Heart right ventricle (tissue), 16 donors: ENCODE data around the gene TIMM44. TPM values are rescaled to one million over a fixed set of nuclear protein-coding genes. Genes with fewer than 3 reads are reported as not detected.

Experiments used
- ATAC-seq, 8 donors: fragments of 200-7000 bp; cut with Tn5 transposase; one replicate each; pipeline ENCODE4 v1.9.1; 2020; ENCODE audit warnings: mild to moderate bottlenecking in 8 of 8, moderate library complexity in 8 of 8, moderate number of reproducible peaks in 1 of 8
- DNase-seq, 2 donors: peaks; one replicate each; pipeline ENCODE4 v3.0.0-alpha.2; 2020
- H3K27ac ChIP-seq, 10 donors: fragments of 200-600 bp; sonication (generic) in 2 of 10; one replicate each; pipeline versions ENCODE4 v1.5.0 to v1.8.0; 2020 to 2022; ENCODE audit warnings: mild to moderate bottlenecking in 3 of 10
- H3K27me3 ChIP-seq, 7 donors: fragments of 200-600 bp; one replicate each; pipeline ENCODE4 v1.8.0; 2021 to 2022; ENCODE audit warnings: mild to moderate bottlenecking in 2 of 7
- H3K36me3 ChIP-seq, 9 donors: fragments of 200-600 bp; sonication (generic) in 1 of 9; one replicate each; pipeline versions ENCODE4 v1.5.0 to v1.8.0; 2020 to 2022; ENCODE audit warnings: mild to moderate bottlenecking in 2 of 9
- H3K4me1 ChIP-seq, 9 donors: fragments of 200-600 bp; sonication (generic) in 1 of 9; one replicate each; pipeline versions ENCODE4 v1.5.0 to v1.8.0; 2020 to 2022; ENCODE audit warnings: mild to moderate bottlenecking in 4 of 9
- H3K4me3 ChIP-seq, 10 donors: fragments of 200-600 bp; sonication (generic) in 2 of 10; one replicate each; pipeline versions ENCODE4 v1.5.0 to v1.8.0; 2020 to 2022; ENCODE audit warnings: mild to moderate bottlenecking in 7 of 10, moderate library complexity in 2 of 10
- H3K9me3 ChIP-seq, 11 donors: fragments of 200-600 bp in 10 of 11; sonication (generic) in 2 of 11; one replicate each; pipeline versions ENCODE4 v1.5.0 to v1.8.0; 2013 to 2022; ENCODE audit warnings: mild to moderate bottlenecking in 2 of 11, control low read depth in 1 of 11, moderate library complexity in 1 of 11
- CTCF ChIP-seq, 9 donors: fragments of 200-600 bp; sonication (generic) in 2 of 9; IDR thresholded peaks; one replicate each; pipeline versions ENCODE4 v1.5.0 to v1.8.0; 2021 to 2022; ENCODE audit warnings: antibody characterized with exemption in 9 of 9, mild to moderate bottlenecking in 5 of 9, moderate library complexity in 1 of 9
- WGBS, 2 donors: extraction: QIAGEN DNeasy Blood & Tissue Kit; methylation state at CpG; one replicate each; pipeline ENCODE4 v1.1.7; 2013; ENCODE audit warnings: inconsistent platforms in 1 of 2; 5-methylcytosine and 5-hydroxymethylcytosine counted together
- intact Hi-C, 10 donors: fragments of 100-400 bp; cut with DNase I; formaldehyde crosslinking; loops; one replicate each; pipeline versions ENCODE4 v1.11.1 to v1.14.2; 2022
- polyA plus RNA-seq, 2 donors: library from polyadenylated mRNA; stranded (reverse); fragments of 200-250 nt; gene quantifications; one replicate each; pipeline ENCODE4 v1.2.3, GENCODE V29; 2013
- total RNA-seq, 10 donors: library from RNA; stranded (reverse); fragmentation: NEBNext Ultra II Directional in 3 of 10; extraction: Animal tissue kit (Norgen Biotek cat#: 25700) in 3 of 10; gene quantifications; one replicate each; pipeline versions ENCODE4 v1.2.1 to v1.2.4, GENCODE V29; 2021 to 2023
- donor health status: Arrhythmogenic right ventricular cardiomyopathy.
- donor health status: ischemic (EF 13 %, LVEDD 7.1; RV severe dilation, severe dysfunction).
- donor health status: healthy with polysubstance abuse.
- donor health status: DM: no; HTN: yes; CAD: no.
- donor health status: DM: no; HTN: no; CAD: no.
- donor health status: ischemic (EF 25% LVEDD 6.9; RV normal size, moderate dysfunction).
- donor health status: ischemic (EF 25% LVEDD 5.7; RV mildly dilated, moderate dysfunction).
- donor health status: healthy.
- donor health status: DM: yes; HTN: yes; CAD: no.
- donor health status: Ischemic cardiomyopathy.
- donor health status: ischemic (EF 35%, LVEDD 5.7; RV mildly dilated, moderate dysfunction).
- donor health status: nonischemic (EF 11% LVEDD 7.7; RV severe dilation, severe dysfunction).
- donor health status: DM: yes; HTN: yes; CAD: no.
- donor health status: PGD.
- donor health status: ischemic (EF 29% LVEDD 5.4; RV normal size, mild dysfunction).
- donor health status: nonischemic (EF 23%, LVEDD 6.1; RV moderate dilation, normal function).

Gene TIMM44
- total and polyA plus RNA-seq, 12 donors, result 54.9 to 188 (median 73.1) TPM

DNA sequence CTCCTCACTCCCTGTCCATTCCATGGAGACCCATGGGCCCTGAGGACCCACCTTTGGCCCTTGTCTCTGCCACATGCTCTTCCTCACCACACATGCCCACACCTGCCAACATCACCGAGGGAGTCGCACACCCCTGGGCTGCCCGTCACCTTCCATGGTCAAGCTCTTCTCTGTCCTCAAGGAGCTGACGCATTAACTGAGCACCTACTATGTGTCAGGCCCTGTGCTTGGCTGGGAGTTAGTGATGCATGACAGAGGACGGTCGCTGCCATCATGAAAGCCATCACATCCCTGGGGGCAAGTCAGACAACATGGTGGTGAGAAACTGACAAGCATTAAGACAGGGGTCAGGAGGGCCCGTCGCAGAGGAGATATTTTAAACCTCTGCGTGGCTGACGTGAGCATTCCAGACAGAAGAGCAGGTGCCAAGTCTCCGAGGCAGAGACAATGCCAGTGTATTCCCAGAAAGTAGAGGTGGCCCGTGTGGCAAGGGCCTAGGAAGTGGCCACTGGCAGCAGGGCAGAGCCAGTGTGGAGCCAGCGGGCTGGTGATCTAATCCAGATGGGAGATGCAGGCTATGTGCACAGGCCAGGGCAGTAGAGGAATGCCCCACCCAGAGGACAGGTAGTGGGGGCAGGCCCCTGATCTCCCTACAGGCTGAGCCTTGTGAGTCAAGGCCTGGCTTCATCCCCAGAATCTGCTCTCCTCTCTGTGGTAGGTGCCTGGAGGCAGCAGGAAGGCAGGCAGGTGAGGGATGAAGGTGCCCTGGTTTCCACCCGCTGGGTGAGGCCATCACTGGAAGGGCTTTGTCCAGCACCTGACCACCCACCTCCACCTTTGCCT, 40.8 kb upstream of the TIMM44 start:
- H3K4me3 ChIP-seq, result no peak overlapping the region
- 76 to 81% methylated on average over 14 of the region's 14 CpGs for WGBS, 2 donors
- H3K36me3 ChIP-seq, result peaks cover 0 to 98% (median 37%) of the 10 kb centered on the region in 9 donors
- TF ChIP-seq CTCF (IDR thresholded peaks at IDR 0.05), result no peak
- H3K4me1 ChIP-seq, result peaks cover 8 to 70% (median 50%) of the 10 kb centered on the region in 9 donors
- no peaks in the 10 kb centered on the region for H3K27me3 ChIP-seq
- peak overlapping the region in 3 of 10 donors; percentile 66 to 84 (median 69) for H3K27ac ChIP-seq
- intact Hi-C loops, result no loop called here
- DNase-seq (no peak), ATAC-seq (peak in 3 of 8 donors; percentile 8 to 35 (median 19))
- H3K9me3 ChIP-seq, result no peaks in the 10 kb centered on the region

DNA sequence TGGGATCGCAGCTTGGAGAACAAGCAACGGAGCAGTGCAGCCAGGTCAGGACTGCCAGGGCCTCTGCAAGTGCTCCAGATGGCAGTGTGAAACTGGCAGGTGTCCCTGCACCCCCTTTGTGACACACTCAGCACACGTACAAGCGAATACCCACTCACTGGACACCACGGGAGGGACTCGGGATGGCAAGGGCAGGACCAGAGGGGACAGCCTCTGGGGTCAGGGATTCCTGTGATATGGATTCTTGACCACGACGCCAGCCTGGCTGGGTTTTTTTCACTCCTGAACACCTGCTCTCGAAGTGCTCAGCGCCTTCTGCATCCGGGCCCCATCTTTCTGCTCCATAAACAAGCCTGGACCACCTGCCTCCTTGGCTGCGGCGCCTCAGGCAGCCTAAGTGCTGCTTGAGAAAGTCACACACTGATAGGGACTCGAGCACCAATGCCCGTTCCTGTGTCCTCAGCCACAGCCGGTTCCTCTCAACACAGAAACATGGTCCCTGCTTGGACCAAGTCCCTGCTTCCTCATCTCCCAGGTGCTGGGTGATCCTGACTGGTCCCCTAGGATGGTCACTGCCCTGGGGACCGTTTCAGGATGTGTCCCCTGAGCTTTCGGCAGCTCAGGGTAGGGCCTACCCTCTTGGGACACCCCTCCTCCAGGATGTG, 40.0 kb upstream of the TIMM44 start:
- no peak for TF ChIP-seq CTCF (IDR thresholded peaks at IDR 0.05)
- Histone ChIP-seq H3K4me3 (no peak overlapping the region), H3K4me1 (peaks cover 6 to 65% (median 43%) of the 10 kb centered on the region in 9 donors), H3K36me3 (peaks cover 0 to 98% (median 34%) of the 10 kb centered on the region in 9 donors), H3K27me3 (no peaks in the 10 kb centered on the region), H3K27ac (peak overlapping the region in 9 of 10 donors; percentile 36 to 84 (median 64)), H3K9me3 (no peaks in the 10 kb centered on the region)
- intact Hi-C loops, result no loop called here
- ATAC-seq, result peak in 1 of 8 donors; percentile 12
- no peak for DNase-seq
- 86 to 90% methylated on average over 18 of the region's 18 CpGs for WGBS, 2 donors

DNA sequence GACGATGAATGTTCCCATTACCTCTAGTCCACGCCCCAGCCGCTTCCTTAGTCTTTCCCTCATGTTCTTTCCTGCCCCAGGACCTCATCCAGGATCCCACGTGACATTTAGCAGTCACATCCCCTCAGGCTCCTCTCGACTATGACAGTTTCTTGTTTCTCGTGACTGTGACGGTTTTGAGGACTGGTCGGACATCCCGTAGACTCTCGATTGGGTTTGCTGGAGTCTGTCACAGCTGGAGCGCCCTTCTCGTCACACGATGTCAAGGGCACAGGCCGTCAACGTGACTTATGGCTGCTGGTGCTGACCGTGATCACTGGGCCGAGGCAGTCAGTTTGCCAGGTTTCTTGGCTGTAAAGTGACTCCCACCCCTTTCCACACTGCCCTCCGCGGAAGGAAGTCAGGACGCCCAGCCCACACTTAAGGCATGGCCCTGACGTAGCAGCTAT, 39.2 kb upstream of the TIMM44 start:
- DNase-seq, result no peak
- H3K4me1 ChIP-seq, result peaks cover 6 to 64% (median 35%) of the 10 kb centered on the region in 9 donors
- WGBS, 2 donors, result 44% methylated on average over 21 of the region's 21 CpGs
- peak in 7 of 8 donors; percentile 26 to 77 (median 55) for ATAC-seq
- intact Hi-C loops, result no loop called here
- no peaks in the 10 kb centered on the region for H3K9me3 ChIP-seq
- no peaks in the 10 kb centered on the region for H3K27me3 ChIP-seq
- H3K27ac ChIP-seq, result peak overlapping the region; percentile 48 to 84 (median 63)
- no peak overlapping the region for H3K4me3 ChIP-seq
- no peak for TF ChIP-seq CTCF (IDR thresholded peaks at IDR 0.05)
- peaks cover 0 to 100% (median 34%) of the 10 kb centered on the region in 9 donors for H3K36me3 ChIP-seq

DNA sequence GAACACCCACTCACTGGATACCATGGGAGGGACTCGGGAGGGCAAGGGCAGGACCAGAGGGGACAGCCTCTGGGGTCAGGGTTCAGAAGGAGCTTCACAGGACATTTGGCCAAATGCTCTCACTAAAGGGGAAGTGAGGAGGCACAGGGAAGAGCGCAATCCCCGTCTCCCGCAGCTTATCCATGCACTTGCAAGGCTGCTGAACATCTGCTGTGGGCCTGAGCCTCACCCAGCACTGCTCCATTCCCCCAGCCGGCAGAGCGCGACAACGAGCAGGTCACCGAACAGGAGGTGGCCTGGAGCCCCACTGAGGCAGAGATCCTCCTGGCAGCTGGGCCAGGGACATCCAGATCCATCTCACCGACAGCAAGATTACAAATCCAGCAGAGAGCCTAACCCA, 38.6 kb upstream of the TIMM44 start:
- intact Hi-C loops, result no loop called here
- ATAC-seq (no peak), DNase-seq (no peak)
- WGBS, 2 donors, result 84 to 85% methylated on average over 10 of the region's 10 CpGs
- no peaks in the 10 kb centered on the region for H3K27me3 ChIP-seq
- no peak for TF ChIP-seq CTCF (IDR thresholded peaks at IDR 0.05)
- peaks cover 4 to 58% (median 30%) of the 10 kb centered on the region in 9 donors for H3K4me1 ChIP-seq
- H3K36me3 ChIP-seq, result peaks cover 0 to 100% (median 34%) of the 10 kb centered on the region in 9 donors
- no peak overlapping the region for H3K4me3 ChIP-seq
- H3K27ac ChIP-seq, result peak overlapping the region; percentile 31 to 84 (median 63)
- no peaks in the 10 kb centered on the region for H3K9me3 ChIP-seq
